ENCODE results near the gene CCDC88A. TPM values are rescaled to one million over a fixed set of nuclear protein-coding genes. Genes with fewer than 3 reads are reported as not detected.

The CCDC88A gene
- polyA plus RNA-seq, 1 of the 3 experiments (the other 2 are of a cell fraction): 7.0 TPM

DNA sequence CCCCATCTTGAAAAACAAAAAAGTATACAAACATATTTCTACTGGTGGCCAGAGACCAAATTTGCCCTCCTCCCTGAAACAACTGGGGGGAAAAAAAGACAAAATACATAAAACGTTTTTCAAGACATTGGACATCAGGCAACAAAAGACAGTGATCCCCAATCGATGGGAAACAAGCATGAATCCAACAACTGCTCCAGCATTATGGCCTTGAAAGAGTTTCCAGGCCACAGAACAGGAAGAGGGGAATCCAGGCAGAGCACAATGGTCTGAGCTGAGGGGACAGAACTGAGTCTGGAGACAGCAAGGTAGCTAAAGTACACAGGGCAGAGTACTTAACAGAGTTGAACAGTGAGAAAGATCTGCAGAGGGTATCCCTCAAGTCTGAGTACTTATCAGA, 4.4 kb downstream of the CCDC88A start:
- CTCF ChIA-PET: interaction anchor here (0.7 kb wide), 1 partner anchor 16 kb away, joined by 3 read pairs; no protein-coding TSS in a partner anchor
- POLR2A ChIA-PET: no interaction called here

More for the DNA sequence above, 4.4 kb downstream of the CCDC88A start:
- Histone ChIP-seq H2AFZ (ENCODE audit: low read depth) (no peak overlapping the region; the same call in 1 of the 2 replicates), H3K79me2 (ENCODE audit: insufficient read depth) (peaks cover 83% of the 10 kb centered on the region), H3K27ac (ENCODE audit: low read depth in 2 of 2, low read length in 1 of 2) (no peak overlapping the region), H3K4me3 (ENCODE audit: low read depth in 2 of 2, low read length in 1 of 2) (no peak overlapping the region), H3K36me3 (replicated peaks in 1 of 2; ENCODE audit: control insufficient read depth in 1 of 2, insufficient read depth in 2 of 2, low read length in 1 of 2) (peaks cover 3 to 19% of the 10 kb centered on the region in 2 experiments), H3K9me2 (no peaks in the 10 kb centered on the region; the same call in 1 of the 2 replicates), H4K20me1 (ENCODE audit: insufficient read depth) (no peaks in the 10 kb centered on the region), H3K27me3 (ENCODE audit: insufficient read depth) (no peaks in the 10 kb centered on the region), H3F3A (replicated peaks; ENCODE audit: insufficient read depth) (peaks cover 3% of the 10 kb centered on the region), H3K9ac (no peak overlapping the region), H3K4me2 (no peak overlapping the region), H3K4me1 (ENCODE audit: control insufficient read depth in 1 of 2, insufficient read depth in 2 of 2, low read depth in 1 of 2, low read length in 1 of 2) (peaks cover 4 to 8% of the 10 kb centered on the region in 2 experiments; a peak in 3 of 4 replicates), H3K9me3 (no peaks in the 10 kb centered on the region; the same call in 1 of the 2 replicates)
- DNase-seq: no peak
- WGBS (ENCODE audit: low lambda C conversion rate): 88% methylated on average over 2 of the region's 2 CpGs
- TF ChIP-seq, protein P1, sequence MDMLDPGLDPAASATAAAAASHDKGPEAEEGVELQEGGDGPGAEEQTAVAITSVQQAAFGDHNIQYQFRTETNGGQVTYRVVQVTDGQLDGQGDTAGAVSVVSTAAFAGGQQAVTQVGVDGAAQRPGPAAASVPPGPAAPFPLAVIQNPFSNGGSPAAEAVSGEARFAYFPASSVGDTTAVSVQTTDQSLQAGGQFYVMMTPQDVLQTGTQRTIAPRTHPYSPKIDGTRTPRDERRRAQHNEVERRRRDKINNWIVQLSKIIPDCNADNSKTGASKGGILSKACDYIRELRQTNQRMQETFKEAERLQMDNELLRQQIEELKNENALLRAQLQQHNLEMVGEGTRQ (IDR thresholded peaks at IDR 0.05; ENCODE audit: borderline replicate concordance, low read depth, low read length): no peak
- TF ChIP-seq EZH2phosphoT487 (IDR thresholded peaks at IDR 0.05; ENCODE audit: borderline replicate concordance, low read depth) (no peak), CTCF (IDR thresholded peaks at IDR 0.05) (no peak), SIN3A (IDR thresholded peaks at IDR 0.05; ENCODE audit: borderline replicate concordance, low read depth, low read length) (no peak), RFX5 (IDR thresholded peaks at IDR 0.05; ENCODE audit: low read length) (no peak), IRF3 (IDR thresholded peaks at IDR 0.05; ENCODE audit: low read depth, low read length) (no peak), FOXM1 (IDR thresholded peaks at IDR 0.05; ENCODE audit: low read depth) (no peak), REST (IDR thresholded peaks at IDR 0.05; ENCODE audit: low read depth, low read length) (no peak), SMC3 (IDR thresholded peaks at IDR 0.05; ENCODE audit: low read depth, low read length) (no peak), JUND (IDR thresholded peaks at IDR 0.05) (no peak), NFIC (IDR thresholded peaks at IDR 0.05; ENCODE audit: borderline replicate concordance) (no peak), TAF1 (IDR thresholded peaks at IDR 0.05; ENCODE audit: borderline replicate concordance, low read depth, low read length) (no peak), ELF1 (IDR thresholded peaks at IDR 0.05) (no peak), RAD21 (IDR thresholded peaks at IDR 0.05; ENCODE audit: low read length) (no peak)
- TF ChIP-seq, protein P2, sequence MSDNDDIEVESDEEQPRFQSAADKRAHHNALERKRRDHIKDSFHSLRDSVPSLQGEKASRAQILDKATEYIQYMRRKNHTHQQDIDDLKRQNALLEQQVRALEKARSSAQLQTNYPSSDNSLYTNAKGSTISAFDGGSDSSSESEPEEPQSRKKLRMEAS (IDR thresholded peaks at IDR 0.05; ENCODE audit: low read depth): no peak
- TF ChIP-seq, protein P3, sequence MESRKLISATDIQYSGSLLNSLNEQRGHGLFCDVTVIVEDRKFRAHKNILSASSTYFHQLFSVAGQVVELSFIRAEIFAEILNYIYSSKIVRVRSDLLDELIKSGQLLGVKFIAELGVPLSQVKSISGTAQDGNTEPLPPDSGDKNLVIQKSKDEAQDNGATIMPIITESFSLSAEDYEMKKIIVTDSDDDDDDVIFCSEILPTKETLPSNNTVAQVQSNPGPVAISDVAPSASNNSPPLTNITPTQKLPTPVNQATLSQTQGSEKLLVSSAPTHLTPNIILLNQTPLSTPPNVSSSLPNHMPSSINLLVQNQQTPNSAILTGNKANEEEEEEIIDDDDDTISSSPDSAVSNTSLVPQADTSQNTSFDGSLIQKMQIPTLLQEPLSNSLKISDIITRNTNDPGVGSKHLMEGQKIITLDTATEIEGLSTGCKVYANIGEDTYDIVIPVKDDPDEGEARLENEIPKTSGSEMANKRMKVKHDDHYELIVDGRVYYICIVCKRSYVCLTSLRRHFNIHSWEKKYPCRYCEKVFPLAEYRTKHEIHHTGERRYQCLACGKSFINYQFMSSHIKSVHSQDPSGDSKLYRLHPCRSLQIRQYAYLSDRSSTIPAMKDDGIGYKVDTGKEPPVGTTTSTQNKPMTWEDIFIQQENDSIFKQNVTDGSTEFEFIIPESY (IDR thresholded peaks at IDR 0.05; ENCODE audit: borderline replicate concordance, low read depth): no peak
